Right ventricle myocardium superior (tissue), 1 donor: ENCODE measurements around the gene GADL1. TPM values are rescaled to one million over a fixed set of nuclear protein-coding genes. Genes with fewer than 3 reads are reported as not detected.

Experiments
- ATAC-seq: fragments of 200-7000 bp; cut with Tn5 transposase; one replicate; pipeline ENCODE4 v1.9.1; 2020; ENCODE audit warnings: mild to moderate bottlenecking; ENCODE audit not compliant: poor library complexity
- DNase-seq: peaks from one replicate; pipeline ENCODE4 v3.0.0-alpha.2; 2020
- intact Hi-C: fragments of 100-400 bp; cut with DNase I; formaldehyde crosslinking; loops from one replicate; pipeline ENCODE4 v1.11.2; 2022
- total RNA-seq: library from RNA; stranded (reverse); fragmentation: NEBNext Ultra II Directional; extraction: Animal tissue kit (Norgen Biotek cat#: 25700); gene quantifications from one replicate; pipeline ENCODE4 v1.2.1, GENCODE V29; 2021
- donor health status: DM: no; HTN: yes; CAD: no; lungs with severe emphysema.

GADL1 gene
- total RNA-seq, 1 donor from 2014 or later: not detected

DNA sequence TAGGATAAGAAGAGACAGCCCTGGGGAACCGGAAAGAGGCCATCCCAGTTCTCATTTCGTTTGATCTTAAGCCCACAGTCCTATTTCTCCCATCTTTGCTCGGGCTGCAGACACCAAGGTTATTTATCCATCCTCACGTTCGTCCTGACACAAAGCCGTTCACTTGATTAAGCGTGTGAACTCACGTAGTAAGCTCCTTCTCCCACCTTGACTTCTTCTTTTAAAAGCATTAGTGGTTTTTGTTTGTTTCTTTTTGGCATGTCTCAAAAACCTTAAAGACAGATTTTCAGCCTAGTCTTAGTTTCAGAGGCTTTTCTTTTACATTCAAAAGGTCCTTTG is 217.1 kb downstream of the GADL1 start:
- intact Hi-C loops: no loop called here
- no peak for DNase-seq
- no peak for ATAC-seq

DNA sequence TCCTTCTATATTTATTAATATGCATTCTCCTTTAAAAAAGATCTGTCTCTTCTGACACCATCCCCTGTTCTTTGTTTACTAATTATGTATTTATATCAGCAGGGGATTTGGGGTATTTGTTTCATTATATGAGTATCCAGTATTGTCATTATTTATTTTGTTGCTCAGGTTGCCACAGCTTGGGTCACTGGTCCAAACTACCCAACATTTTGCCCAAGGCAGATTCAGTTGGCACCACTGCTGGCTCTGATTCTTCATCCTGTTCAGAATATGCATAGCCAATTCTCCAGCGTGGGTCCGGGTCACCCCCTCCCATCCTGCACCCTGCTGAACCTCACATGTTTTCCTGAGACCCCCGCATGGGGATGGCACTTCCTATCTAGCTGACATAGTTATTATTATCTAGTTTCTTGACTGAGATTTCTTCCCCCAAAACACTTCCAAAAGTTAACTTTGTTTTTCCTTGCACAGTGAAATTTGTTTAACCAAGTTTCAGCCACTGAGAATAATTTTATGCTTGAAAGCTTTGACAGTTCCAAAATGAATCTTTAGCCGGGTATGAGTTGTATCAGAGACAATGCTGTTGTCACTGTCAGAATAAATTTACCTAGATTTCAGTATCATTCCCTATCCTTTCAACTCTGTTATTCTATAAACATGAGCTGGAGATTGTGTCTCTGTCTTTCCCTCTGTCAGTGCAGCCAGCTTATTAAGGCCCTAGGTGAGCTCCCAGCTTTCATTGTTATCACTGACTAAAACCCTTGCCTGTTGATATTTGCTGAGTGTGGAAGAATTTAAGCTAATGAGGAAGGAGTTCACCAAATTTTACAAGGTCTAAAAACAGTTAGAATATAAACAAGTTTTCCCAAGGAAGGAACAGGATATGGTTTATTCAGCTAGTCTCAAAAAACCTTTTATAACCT is 217.8 kb downstream of the GADL1 start:
- DNase-seq: no peak
- intact Hi-C loops: no loop called here
- ATAC-seq: no peak
